Fibroblast of pulmonary artery (primary cell): Measurements from ENCODE around the gene HAL.

ENCODE experiments used
- DNase-seq: peaks from one replicate; pipeline ENCODE4 v3.0.0-alpha.2; 2010; ENCODE audit warnings: low read depth
- H3K4me3 ChIP-seq: replicated peaks from 2 replicates; pipeline ENCODE4 v1.5.1; 2011; ENCODE audit warnings: low read depth, mild to moderate bottlenecking, control low read depth, low read length, moderate library complexity
- TF ChIP-seq, protein P1 (sequence below): IDR thresholded peaks from 2 replicates; pipeline ENCODE4 v1.5.1; 2011; ENCODE audit warnings: mild to moderate bottlenecking, control low read depth, low read length, inconsistent platforms; ENCODE audit errors: missing control alignments

Gene HAL

DNA sequence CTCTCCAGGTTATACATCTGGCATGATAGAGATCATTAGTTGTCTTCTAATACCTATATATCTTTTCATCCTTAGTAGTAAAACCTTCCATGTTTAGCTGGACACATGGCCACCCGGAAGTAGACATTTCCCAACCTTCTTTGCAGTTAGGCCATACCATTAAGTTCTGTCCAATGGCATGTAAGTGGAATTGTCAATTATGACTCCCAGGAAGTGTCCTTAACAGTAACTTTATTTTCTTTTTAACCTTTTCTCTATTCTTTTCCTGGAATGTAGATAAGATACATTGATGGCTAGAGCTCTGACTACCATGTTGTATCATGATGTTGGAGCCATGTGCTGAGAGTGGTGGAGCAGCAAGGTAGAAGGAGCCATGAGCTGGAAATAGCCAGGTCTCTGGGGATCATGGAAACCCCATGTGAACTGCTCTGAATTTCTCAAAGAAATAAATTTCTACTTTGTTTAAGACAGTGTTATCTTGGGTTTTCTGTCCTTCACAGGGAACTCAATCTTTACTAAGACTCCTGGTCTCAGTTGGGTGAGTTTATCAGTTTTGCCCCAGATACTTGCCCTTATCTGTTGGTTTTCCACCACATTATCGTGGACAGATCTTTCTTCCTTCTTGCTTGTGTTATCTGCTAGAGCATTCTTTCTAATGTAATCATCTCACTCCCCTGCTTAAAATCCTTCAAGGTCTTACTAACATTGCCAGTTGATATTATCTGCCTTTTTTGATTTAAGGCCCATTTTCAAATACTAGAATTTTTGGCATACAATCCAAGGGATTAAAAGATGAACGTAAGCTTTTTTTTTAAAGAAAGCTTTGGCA is 44.4 kb upstream of the HAL start:
- H3K4me3 ChIP-seq = no peak overlapping the region
- no peak for DNase-seq
- TF ChIP-seq, protein P1, sequence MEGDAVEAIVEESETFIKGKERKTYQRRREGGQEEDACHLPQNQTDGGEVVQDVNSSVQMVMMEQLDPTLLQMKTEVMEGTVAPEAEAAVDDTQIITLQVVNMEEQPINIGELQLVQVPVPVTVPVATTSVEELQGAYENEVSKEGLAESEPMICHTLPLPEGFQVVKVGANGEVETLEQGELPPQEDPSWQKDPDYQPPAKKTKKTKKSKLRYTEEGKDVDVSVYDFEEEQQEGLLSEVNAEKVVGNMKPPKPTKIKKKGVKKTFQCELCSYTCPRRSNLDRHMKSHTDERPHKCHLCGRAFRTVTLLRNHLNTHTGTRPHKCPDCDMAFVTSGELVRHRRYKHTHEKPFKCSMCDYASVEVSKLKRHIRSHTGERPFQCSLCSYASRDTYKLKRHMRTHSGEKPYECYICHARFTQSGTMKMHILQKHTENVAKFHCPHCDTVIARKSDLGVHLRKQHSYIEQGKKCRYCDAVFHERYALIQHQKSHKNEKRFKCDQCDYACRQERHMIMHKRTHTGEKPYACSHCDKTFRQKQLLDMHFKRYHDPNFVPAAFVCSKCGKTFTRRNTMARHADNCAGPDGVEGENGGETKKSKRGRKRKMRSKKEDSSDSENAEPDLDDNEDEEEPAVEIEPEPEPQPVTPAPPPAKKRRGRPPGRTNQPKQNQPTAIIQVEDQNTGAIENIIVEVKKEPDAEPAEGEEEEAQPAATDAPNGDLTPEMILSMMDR = no peak

DNA sequence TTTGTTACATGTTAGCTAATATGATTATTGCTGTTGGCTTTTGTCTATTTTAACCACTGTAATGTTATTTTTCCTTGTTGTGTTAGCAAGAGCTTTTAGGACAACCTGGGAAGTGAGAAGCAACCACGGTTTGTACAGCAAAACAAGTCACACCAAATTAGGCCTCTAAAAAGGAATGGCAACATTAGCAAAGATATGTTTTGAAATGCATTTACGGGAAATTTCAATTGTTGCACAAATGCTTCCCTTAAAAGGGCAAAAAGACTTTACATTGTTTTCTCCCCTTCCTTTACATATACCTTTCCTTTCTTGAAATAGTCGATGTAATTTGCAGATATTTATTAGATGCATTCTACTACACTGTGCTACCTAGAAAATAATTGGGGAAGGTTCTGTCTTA is 43.4 kb upstream of the HAL start:
- H3K4me3 ChIP-seq = no peak overlapping the region
- TF ChIP-seq, protein P1 = no peak
- DNase-seq = no peak

DNA sequence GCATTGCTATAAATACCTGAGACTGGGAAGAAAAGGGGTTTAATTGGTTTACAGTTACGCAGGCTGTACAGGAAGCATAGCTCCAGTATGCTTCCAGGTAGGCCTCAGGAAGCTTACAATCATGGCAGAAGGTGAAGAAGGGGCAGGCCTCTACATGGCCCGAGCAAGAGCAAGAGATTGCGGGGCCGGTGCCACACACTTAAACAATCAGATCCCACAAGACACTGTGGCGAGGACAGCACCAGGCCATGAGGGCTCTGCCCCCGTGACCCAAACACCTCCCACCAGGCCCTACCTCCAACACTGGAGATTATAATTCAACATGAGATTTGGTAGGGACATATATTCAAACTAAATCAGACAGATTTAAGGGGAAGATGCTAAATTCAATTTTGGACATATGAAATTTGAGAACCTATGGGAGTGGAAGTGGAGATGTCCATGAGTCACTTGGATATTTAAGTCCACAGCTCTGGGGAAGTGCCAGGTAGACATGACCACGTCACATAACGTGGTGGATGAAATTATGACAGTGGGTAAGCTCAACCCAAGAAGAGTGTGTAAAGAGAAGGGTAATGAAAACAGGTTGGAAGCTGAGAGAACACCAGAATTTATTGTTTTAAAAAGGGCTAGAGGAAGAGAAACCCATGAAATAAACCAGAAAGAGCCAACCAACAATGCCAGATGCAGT is 40.8 kb upstream of the HAL start:
- no peak for DNase-seq
- no peak overlapping the region for H3K4me3 ChIP-seq

GRCh38 chr12:96035283-96036236 is 39.4 kb upstream of the HAL start, which contains the start of gene LTA4H:
TSS of gene LTA4H (minus strand) at chr12:96035587. CDS start at chr12:96035519, 68 bp downstream.
- DNase-seq = peak; percentile 99
- TF ChIP-seq, protein P1 = no peak
- peak within 1 kb of the TSS; percentile 84 for H3K4me3 ChIP-seq

More for the DNA sequence above, 40.8 kb upstream of the HAL start:
- TF ChIP-seq, protein P1 = no peak

GRCh38 chr12:96034621-96035282 is 38.6 kb upstream of the HAL start:
- DNase-seq = peak; percentile 41
- H3K4me3 ChIP-seq = peak overlapping the region; percentile 84

More at GRCh38 chr12:96034621-96035282, 38.6 kb upstream of the HAL start:
- TF ChIP-seq, protein P1 = no peak
